ENCODE data around the gene AKR1B1.
A peak's percentile ranks its signal among the peaks of the same experiment; 100 is the strongest.
"Not testable (repeated sequence)": the region's sequence is repeated elsewhere in the genome, so short reads cannot be mapped to it uniquely, and the experiment has no call there.

Gene AKR1B1

GRCh38 chr7:134458806-134459698 is at the start of gene AKR1B1:
Gene AKR1B1 (minus strand): TSS chr7:134459100. CDS start chr7:134459062, 38 bp downstream.
- peak; percentile 90 to 92 for DNase-seq

- no peak for DNase-seq
Observed at GRCh38 chr7:134505856-134506255, 47.0 kb upstream of the AKR1B1 start.

- no peak for DNase-seq
Observed at GRCh38 chr7:134504660-134505164, 45.8 kb upstream of the AKR1B1 start.

- no peak for DNase-seq
Observed at GRCh38 chr7:134502463-134503371, 43.8 kb upstream of the AKR1B1 start.

- no peak for DNase-seq
Observed at GRCh38 chr7:134500982-134501381, 42.1 kb upstream of the AKR1B1 start.

- no peak for DNase-seq
Observed at GRCh38 chr7:134500406-134500805, 41.5 kb upstream of the AKR1B1 start.

- no peak for DNase-seq
Observed at GRCh38 chr7:134495546-134495945, 36.6 kb upstream of the AKR1B1 start.

GRCh38 chr7:134493091-134493490 is 34.2 kb upstream of the AKR1B1 start:
- no peak for DNase-seq

GRCh38 chr7:134487721-134488120 is 28.8 kb upstream of the AKR1B1 start:
- DNase-seq = not testable (repeated sequence)

GRCh38 chr7:134485203-134485602 is 26.3 kb upstream of the AKR1B1 start:
- DNase-seq = no peak

GRCh38 chr7:134483296-134483695 is 24.4 kb upstream of the AKR1B1 start:
- no peak for DNase-seq

GRCh38 chr7:134482858-134483257 is 24.0 kb upstream of the AKR1B1 start:
- DNase-seq = no peak

GRCh38 chr7:134481167-134481566 is 22.3 kb upstream of the AKR1B1 start:
- no peak for DNase-seq

GRCh38 chr7:134480730-134481129 is 21.8 kb upstream of the AKR1B1 start:
- no peak for DNase-seq

GRCh38 chr7:134480202-134480601 is 21.3 kb upstream of the AKR1B1 start:
- no peak for DNase-seq

- no peak for DNase-seq
Observed at GRCh38 chr7:134478707-134479106, 19.8 kb upstream of the AKR1B1 start.

- DNase-seq = no peak
Observed at GRCh38 chr7:134477954-134478353, 19.1 kb upstream of the AKR1B1 start.

- DNase-seq = no peak
Observed at GRCh38 chr7:134476044-134476443, 17.1 kb upstream of the AKR1B1 start.

GRCh38 chr7:134474828-134475227 is 15.9 kb upstream of the AKR1B1 start:
- DNase-seq = no peak

GRCh38 chr7:134473861-134474291 is 15.0 kb upstream of the AKR1B1 start:
- no peak for DNase-seq

- no peak for DNase-seq
Observed at GRCh38 chr7:134472572-134473244, 13.8 kb upstream of the AKR1B1 start.

- DNase-seq = no peak
Observed at GRCh38 chr7:134470864-134471263, 12.0 kb upstream of the AKR1B1 start.

- no peak for DNase-seq
Observed at GRCh38 chr7:134469622-134470021, 10.7 kb upstream of the AKR1B1 start.
